Fibroblast of lung (primary cell): ENCODE measurements around the gene ZC3H7B. TPM values are rescaled to one million over a fixed set of nuclear protein-coding genes. Genes with fewer than 3 reads are reported as not detected.
A peak's percentile ranks its signal among the peaks of the same experiment; 100 is the strongest.

Experiments
- DNase-seq, 2 donors: peaks; one replicate each; pipeline versions ENCODE4 v3.0.0 to v3.0.0-alpha.2; 2010; ENCODE audit warnings: low read depth in 2 of 2
- H2AFZ ChIP-seq: 2 replicates; pipeline ENCODE4 v1.5.1; 2012; ENCODE audit warnings: low read length, control low read depth, inconsistent platforms
- H3K27ac ChIP-seq: 2 replicates; pipeline ENCODE4 v1.5.1; 2011; ENCODE audit warnings: low read length, control low read depth; ENCODE audit not compliant: insufficient read depth
- H3K27me3 ChIP-seq: 2 replicates; pipeline ENCODE4 v1.5.1; 2011; ENCODE audit warnings: mild to moderate bottlenecking, low read length; ENCODE audit not compliant: control insufficient read depth, insufficient read depth
- H3K36me3 ChIP-seq: 2 replicates; pipeline ENCODE4 v1.5.1; 2011; ENCODE audit warnings: low read length; ENCODE audit not compliant: control insufficient read depth, insufficient read depth
- H3K4me1 ChIP-seq: 2 replicates; pipeline ENCODE4 v1.5.1; 2011; ENCODE audit warnings: low read length; ENCODE audit not compliant: control insufficient read depth, insufficient read depth; ENCODE audit errors: extremely low read depth
- H3K4me2 ChIP-seq: 2 replicates; pipeline ENCODE4 v1.5.1; 2011; ENCODE audit warnings: low read length, control low read depth; ENCODE audit not compliant: insufficient read depth; ENCODE audit errors: extremely low read depth
- H3K4me3 ChIP-seq, 4 experiments: fragments of 200-600 bp in 1 of 4; sonication (generic) in 1 of 4; replicated peaks in 1 of 4; 2 replicates each; pipeline ENCODE4 v1.5.1; 2011 to 2016; ENCODE audit warnings: low read length in 4 of 4, low read depth in 3 of 4, mild to moderate bottlenecking in 3 of 4, control low read depth in 2 of 4, inconsistent platforms in 1 of 4, mixed read lengths in 1 of 4; ENCODE audit not compliant: insufficient read depth in 1 of 4; ENCODE audit errors: control extremely low read depth in 1 of 4
- H3K79me2 ChIP-seq: 2 replicates; pipeline ENCODE4 v1.5.1; 2012; ENCODE audit warnings: mild to moderate bottlenecking, low read length, inconsistent platforms; ENCODE audit not compliant: control insufficient read depth, insufficient read depth
- H3K9ac ChIP-seq: 2 replicates; pipeline ENCODE4 v1.5.1; 2011; ENCODE audit warnings: mild to moderate bottlenecking, low read length, control low read depth; ENCODE audit not compliant: insufficient read depth
- H3K9me3 ChIP-seq: 2 replicates; pipeline ENCODE4 v1.5.1; 2012; ENCODE audit warnings: low read depth, low read length; ENCODE audit not compliant: control insufficient read depth, insufficient read depth
- H4K20me1 ChIP-seq: 2 replicates; pipeline ENCODE4 v1.5.1; 2011; ENCODE audit warnings: low read length; ENCODE audit not compliant: control insufficient read depth, insufficient read depth; ENCODE audit errors: extremely low read depth
- EZH2 ChIP-seq: IDR thresholded peaks from 2 replicates; pipeline ENCODE4 v1.5.1; 2012; ENCODE audit warnings: low read length, control low read depth, mild to moderate bottlenecking; ENCODE audit errors: missing control alignments
- polyA plus RNA-seq, 2 donors: library from polyadenylated mRNA; depleted of rRNA in 1 of 2; stranded (reverse) in 1 of 2; unstranded in 1 of 2; fragments of >200 nt; gene quantifications; 2 replicates each; pipeline ENCODE4 v1.2.1, GENCODE V29; 2011 to 2012; ENCODE audit warnings: missing spikeins in 1 of 2
- total RNA-seq: library from RNA; depleted of rRNA; stranded (reverse); fragments of >200 nt; gene quantifications from 2 replicates; pipeline ENCODE4 v1.2.1, GENCODE V29; 2014
- TF ChIP-seq, protein P1 (sequence below), 2 donors: IDR thresholded peaks in 1 of 2; conservative IDR thresholded peaks in 1 of 2; 1 replicate in 1 of 2; 2 replicates in 1 of 2; pipeline ENCODE4 v1.5.1; 2011 to 2012; ENCODE audit warnings: low read length in 2 of 2, control low read depth in 1 of 2, inconsistent platforms in 1 of 2, low read depth in 1 of 2, mild to moderate bottlenecking in 1 of 2

Gene ZC3H7B
- total and polyA plus RNA-seq, 2 donors (not counting 1 experiment from before 2014, with no cell fraction given) = 30.6 to 64.4 TPM

DNA sequence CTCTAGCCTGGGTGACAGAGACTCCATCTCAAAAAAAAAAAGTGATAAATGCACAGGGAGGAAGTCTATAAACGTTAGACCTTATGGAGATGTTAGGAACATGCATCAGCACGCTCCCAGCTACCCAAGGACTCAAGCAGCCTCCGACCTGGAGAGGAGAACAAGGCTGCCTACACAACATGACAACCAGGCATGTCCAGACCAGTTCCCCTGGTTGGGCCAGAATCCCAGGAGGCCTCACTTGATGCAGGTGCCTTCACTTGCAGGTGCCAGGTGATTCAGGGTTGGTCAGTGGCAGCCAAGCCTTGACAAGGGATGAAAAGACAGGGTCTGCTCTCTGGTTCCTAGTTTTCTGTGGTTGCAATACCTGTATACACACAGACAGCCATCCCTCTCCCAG, 21.3 kb upstream of the ZC3H7B start:
- TF ChIP-seq, protein P1, sequence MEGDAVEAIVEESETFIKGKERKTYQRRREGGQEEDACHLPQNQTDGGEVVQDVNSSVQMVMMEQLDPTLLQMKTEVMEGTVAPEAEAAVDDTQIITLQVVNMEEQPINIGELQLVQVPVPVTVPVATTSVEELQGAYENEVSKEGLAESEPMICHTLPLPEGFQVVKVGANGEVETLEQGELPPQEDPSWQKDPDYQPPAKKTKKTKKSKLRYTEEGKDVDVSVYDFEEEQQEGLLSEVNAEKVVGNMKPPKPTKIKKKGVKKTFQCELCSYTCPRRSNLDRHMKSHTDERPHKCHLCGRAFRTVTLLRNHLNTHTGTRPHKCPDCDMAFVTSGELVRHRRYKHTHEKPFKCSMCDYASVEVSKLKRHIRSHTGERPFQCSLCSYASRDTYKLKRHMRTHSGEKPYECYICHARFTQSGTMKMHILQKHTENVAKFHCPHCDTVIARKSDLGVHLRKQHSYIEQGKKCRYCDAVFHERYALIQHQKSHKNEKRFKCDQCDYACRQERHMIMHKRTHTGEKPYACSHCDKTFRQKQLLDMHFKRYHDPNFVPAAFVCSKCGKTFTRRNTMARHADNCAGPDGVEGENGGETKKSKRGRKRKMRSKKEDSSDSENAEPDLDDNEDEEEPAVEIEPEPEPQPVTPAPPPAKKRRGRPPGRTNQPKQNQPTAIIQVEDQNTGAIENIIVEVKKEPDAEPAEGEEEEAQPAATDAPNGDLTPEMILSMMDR (conservative IDR thresholded peaks at IDR 0.05 in 1 of 2, IDR thresholded peaks at IDR 0.05 in 1 of 2; ENCODE audit: low read depth in 1 of 2, low read length in 2 of 2) = no peak
- no peak for TF ChIP-seq EZH2
- peaks cover 22% of the 10 kb centered on the region for H3K36me3 ChIP-seq
- peaks cover 5% of the 10 kb centered on the region for H3K4me1 ChIP-seq
- peaks cover 51% of the 10 kb centered on the region for H3K79me2 ChIP-seq
- H3K9ac ChIP-seq = no peak overlapping the region
- H3K27ac ChIP-seq = no peak overlapping the region
- H3K4me2 ChIP-seq = no peak overlapping the region
- no peak for DNase-seq
- no peak overlapping the region for H3K4me3 ChIP-seq
- no peaks in the 10 kb centered on the region for H3K9me3 ChIP-seq
- no peaks in the 10 kb centered on the region for H4K20me1 ChIP-seq
- H3K27me3 ChIP-seq = no peaks in the 10 kb centered on the region
- no peak overlapping the region for H2AFZ ChIP-seq

DNA sequence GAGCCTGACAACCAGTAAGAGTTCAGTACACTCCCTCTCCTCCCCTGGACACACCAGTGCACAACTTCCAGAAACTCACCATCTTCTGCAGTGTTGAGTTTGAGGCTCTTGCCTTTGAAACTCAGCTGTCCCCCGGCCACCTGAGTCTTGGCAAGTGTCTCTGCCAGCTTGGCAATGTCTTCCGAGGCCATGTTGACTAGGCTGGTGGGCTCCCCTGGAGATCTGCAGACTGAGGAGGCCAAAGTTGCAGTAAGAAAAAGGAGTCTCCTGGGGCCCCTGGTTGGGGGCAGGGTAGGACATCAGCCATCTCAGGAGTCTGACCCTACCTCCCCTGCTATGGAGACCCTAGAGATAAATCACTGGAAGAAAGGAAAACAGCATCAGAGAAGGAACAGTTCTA, 20.5 kb upstream of the ZC3H7B start:
- Histone ChIP-seq H4K20me1 (no peaks in the 10 kb centered on the region), H3K79me2 (peaks cover 52% of the 10 kb centered on the region)

DNA sequence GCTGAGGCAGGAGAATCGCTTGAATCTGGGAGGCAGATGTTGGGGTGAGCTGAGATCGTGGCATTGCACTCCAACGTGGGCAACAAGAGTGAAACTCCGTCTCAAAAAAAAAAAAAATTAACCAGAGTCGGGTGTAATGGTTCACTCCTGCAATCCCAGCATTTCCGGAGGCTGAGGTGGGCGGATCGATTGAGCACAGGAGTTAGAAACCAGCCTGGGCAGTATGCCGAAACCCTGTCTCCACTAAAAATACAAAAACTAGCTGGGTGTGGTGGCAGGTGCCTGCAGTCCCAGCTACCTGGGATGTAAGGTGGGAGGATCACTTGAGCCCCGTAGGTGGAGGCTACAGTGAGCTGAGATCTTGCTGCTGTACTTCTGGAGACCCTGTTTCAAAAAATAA, 16.9 kb upstream of the ZC3H7B start:
- no peak for DNase-seq
- Histone ChIP-seq H4K20me1 (no peaks in the 10 kb centered on the region), H3K4me1 (peaks cover 17% of the 10 kb centered on the region), H3K4me2 (peak overlapping the region; percentile 88), H3K79me2 (peaks cover 44% of the 10 kb centered on the region), H3K9ac (no peak overlapping the region), H3K4me3 (peak overlapping the region in 3 of 4 experiments; percentile 23 to 93 (median 81)), H2AFZ (no peak overlapping the region), H3K27ac (peak overlapping the region; percentile 91), H3K27me3 (no peaks in the 10 kb centered on the region), H3K36me3 (peaks cover 17% of the 10 kb centered on the region), H3K9me3 (no peaks in the 10 kb centered on the region)
- no peak for TF ChIP-seq EZH2
- TF ChIP-seq, protein P1 (conservative IDR thresholded peaks at IDR 0.05 in 1 of 2, IDR thresholded peaks at IDR 0.05 in 1 of 2; ENCODE audit: low read depth in 1 of 2, low read length in 2 of 2) = no peak

More for the DNA sequence above, 20.5 kb upstream of the ZC3H7B start:
- TF ChIP-seq EZH2 = no peak
- TF ChIP-seq, protein P1 (conservative IDR thresholded peaks at IDR 0.05 in 1 of 2, IDR thresholded peaks at IDR 0.05 in 1 of 2; ENCODE audit: low read depth in 1 of 2, low read length in 2 of 2) = no peak
- peaks cover 5% of the 10 kb centered on the region for H3K4me1 ChIP-seq
- no peak overlapping the region for H3K27ac ChIP-seq
- no peaks in the 10 kb centered on the region for H3K27me3 ChIP-seq
- H3K9ac ChIP-seq = no peak overlapping the region
- no peak overlapping the region for H3K4me2 ChIP-seq
- DNase-seq = no peak
- H3K4me3 ChIP-seq = no peak overlapping the region
- H3K9me3 ChIP-seq = no peaks in the 10 kb centered on the region
- H2AFZ ChIP-seq = no peak overlapping the region
- peaks cover 22% of the 10 kb centered on the region for H3K36me3 ChIP-seq
